Heart left ventricle (tissue), 16 donors: Measurements from ENCODE around the gene MYOF. TPM values are rescaled to one million over a fixed set of nuclear protein-coding genes. Genes with fewer than 3 reads are reported as not detected.
A peak's percentile ranks its signal among the peaks of the same experiment; 100 is the strongest.

Experiments
- ATAC-seq, 4 donors: fragments of 200-7000 bp; cut with Tn5 transposase; one replicate each; pipeline ENCODE4 v1.9.1; 2020 to 2022; ENCODE audit warnings: moderate library complexity in 4 of 4, mild to moderate bottlenecking in 3 of 4, moderate number of reproducible peaks in 1 of 4
- DNase-seq, 5 donors: peaks; one replicate each; pipeline ENCODE4 v3.0.0-alpha.2; 2020
- H3K27ac ChIP-seq, 12 donors: fragments of 200-600 bp; sonication (generic) in 4 of 12; one replicate each; pipeline versions ENCODE4 v1.5.0 to v1.8.0; 2016 to 2022; ENCODE audit warnings: mild to moderate bottlenecking in 2 of 12
- H3K27me3 ChIP-seq, 9 donors: fragments of 200-600 bp; sonication (generic) in 2 of 9; one replicate each; pipeline versions ENCODE4 v1.5.1 to v1.8.0; 2016 to 2022; ENCODE audit warnings: mild to moderate bottlenecking in 3 of 9
- H3K36me3 ChIP-seq, 9 donors: fragments of 200-600 bp; sonication (generic) in 2 of 9; one replicate each; pipeline versions ENCODE4 v1.5.0 to v1.8.0; 2018 to 2022; ENCODE audit warnings: mild to moderate bottlenecking in 2 of 9
- H3K4me1 ChIP-seq, 12 donors: fragments of 200-600 bp; sonication (generic) in 4 of 12; one replicate each; pipeline versions ENCODE4 v1.5.0 to v1.8.0; 2016 to 2022; ENCODE audit warnings: mild to moderate bottlenecking in 3 of 12
- H3K4me3 ChIP-seq, 12 donors: fragments of 200-600 bp; sonication (generic) in 4 of 12; one replicate each; pipeline versions ENCODE4 v1.5.0 to v1.8.0; 2017 to 2022; ENCODE audit warnings: mild to moderate bottlenecking in 9 of 12, moderate library complexity in 4 of 12
- H3K9me3 ChIP-seq, 12 donors: fragments of 200-600 bp; sonication (generic) in 4 of 12; one replicate each; pipeline versions ENCODE4 v1.5.0 to v1.8.0; 2016 to 2022; ENCODE audit warnings: mild to moderate bottlenecking in 1 of 12
- CTCF ChIP-seq, 12 donors: fragments of 200-600 bp; sonication (generic) in 4 of 12; IDR thresholded peaks; one replicate each; pipeline versions ENCODE4 v1.5.0 to v1.8.0; 2018 to 2022; ENCODE audit warnings: antibody characterized with exemption in 12 of 12, mild to moderate bottlenecking in 5 of 12
- POLR2A ChIP-seq, 2 donors: fragments of 450-650 bp; IDR thresholded peaks; one replicate each; pipeline ENCODE4 v1.6.1; 2017; ENCODE audit warnings: antibody characterized with exemption in 2 of 2, mild to moderate bottlenecking in 2 of 2, moderate library complexity in 2 of 2
- WGBS, 4 donors: extraction: QIAGEN DNeasy Blood & Tissue Kit in 2 of 4; methylation state at CpG; one replicate each; pipeline versions ENCODE4 v1.1.5 to v1.1.7; 2013 to 2018; 5-methylcytosine and 5-hydroxymethylcytosine counted together
- intact Hi-C, 10 donors: fragments of 100-400 bp; cut with DNase I; formaldehyde crosslinking; loops; one replicate each; pipeline versions ENCODE4 v1.11.1 to v1.14.2; 2022
- polyA plus RNA-seq, 2 donors: library from polyadenylated mRNA; stranded (reverse); fragments of 200-250 nt; gene quantifications; one replicate each; pipeline ENCODE4 v1.2.3, GENCODE V29; 2013
- total RNA-seq, 9 donors: library from RNA; depleted of rRNA in 2 of 9; stranded (reverse); fragments of >200 nt in 2 of 9; fragmentation: NEBNext Ultra II Directional in 3 of 9; extraction: Animal tissue kit (Norgen Biotek cat#: 25700) in 3 of 9; gene quantifications; one replicate each; pipeline versions ENCODE4 v1.1.0 to v1.2.4, GENCODE V29; 2016 to 2023
- donor health status: ischemic (EF 13 %, LVEDD 7.1; RV severe dilation, severe dysfunction).
- donor health status: healthy with polysubstance abuse.
- donor health status: DM: no; HTN: yes; CAD: no.
- donor health status: DM: no; HTN: no; CAD: no.
- donor health status: ischemic (EF 25% LVEDD 6.9; RV normal size, moderate dysfunction).
- donor health status: ischemic (EF 25% LVEDD 5.7; RV mildly dilated, moderate dysfunction).
- donor health status: healthy.
- donor health status: DM: yes; HTN: yes; CAD: no.
- donor health status: ischemic (EF 35%, LVEDD 5.7; RV mildly dilated, moderate dysfunction).
- donor health status: nonischemic (EF 11% LVEDD 7.7; RV severe dilation, severe dysfunction).
- donor health status: DM: yes; HTN: yes; CAD: no.
- donor health status: PGD.
- donor health status: ischemic (EF 29% LVEDD 5.4; RV normal size, mild dysfunction).
- donor health status: nonischemic (EF 23%, LVEDD 6.1; RV moderate dilation, normal function).

MYOF gene
- total and polyA plus RNA-seq, 11 donors = 13.2 to 64.5 (median 21.6) TPM

DNA sequence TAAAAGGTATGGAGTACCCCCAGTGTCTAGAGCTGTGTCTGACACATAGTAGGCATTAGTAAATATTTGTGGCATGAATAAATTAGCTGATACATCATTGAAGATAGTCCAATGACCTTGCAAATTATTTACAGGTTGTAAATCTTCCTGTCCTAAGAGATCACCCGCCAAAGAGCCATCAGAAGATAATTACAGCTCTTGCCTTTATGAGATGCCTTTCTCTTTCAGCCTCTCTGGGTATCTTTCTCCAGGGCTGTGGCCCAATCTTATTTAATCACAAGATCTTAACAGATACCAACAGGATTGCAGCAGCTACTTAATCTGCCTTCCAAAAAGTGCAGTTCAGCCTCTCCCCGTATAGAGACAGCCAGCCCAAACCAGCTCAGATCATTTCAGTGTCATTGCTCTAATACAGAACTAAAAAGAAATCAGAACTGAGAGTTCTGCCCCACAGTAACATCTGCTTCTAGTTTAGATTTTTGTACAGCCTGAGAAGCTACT lies 41.5 kb downstream of the MYOF start:
- Histone ChIP-seq H3K36me3 (peaks cover 0 to 14% (median 0%) of the 10 kb centered on the region in 9 donors), H3K4me1 (peaks cover 0 to 82% (median 53%) of the 10 kb centered on the region in 12 donors), H3K9me3 (no peaks in the 10 kb centered on the region), H3K27ac (peak overlapping the region in 10 of 12 donors; percentile 7 to 98 (median 22)), H3K27me3 (no peaks in the 10 kb centered on the region), H3K4me3 (no peak overlapping the region)
- DNase-seq (no peak), ATAC-seq (no peak)
- intact Hi-C loops = loop anchor here in 1 of 10 donors (5.0 kb wide), 1 partner anchor 42 kb away; the partner anchor contains the start of gene MYOF
- 73 to 90% (median 77%) methylated on average over 2 of the region's 2 CpGs for WGBS, 4 donors
- TF ChIP-seq POLR2A (IDR thresholded peaks at IDR 0.05) (no peak), CTCF (IDR thresholded peaks at IDR 0.05) (no peak)

DNA sequence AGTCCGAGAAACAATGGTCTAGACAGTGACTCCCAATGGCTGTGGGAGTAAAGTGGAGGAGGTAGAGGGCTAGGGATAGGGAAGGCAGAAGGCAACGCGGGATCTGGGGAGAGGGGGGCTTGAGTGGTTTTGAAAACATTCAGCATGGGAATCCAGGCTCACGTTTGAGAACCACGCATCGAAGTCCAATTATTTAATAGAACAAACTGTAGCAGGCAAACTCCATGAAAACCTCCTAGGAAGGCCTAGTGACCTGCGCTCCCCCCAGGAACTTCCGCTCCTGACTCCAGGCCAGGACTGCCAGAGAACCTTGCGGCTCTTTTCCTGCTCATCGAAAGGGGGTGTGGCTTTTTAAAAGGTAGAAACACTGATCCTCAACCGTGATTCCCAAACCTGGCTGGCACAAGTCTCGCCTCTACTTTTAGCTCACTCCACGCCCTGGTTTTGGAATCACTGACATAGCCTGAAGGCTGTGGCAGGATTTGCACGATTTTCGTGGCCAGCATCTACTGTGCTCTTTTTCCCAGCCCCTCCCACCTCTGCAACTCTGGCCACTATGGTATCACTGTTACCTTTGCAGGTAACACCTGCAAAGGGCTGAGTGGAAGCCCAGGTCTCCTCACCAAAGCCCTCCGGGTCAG lies 43.4 kb downstream of the MYOF start:
- 43 to 55% (median 49%) methylated on average over 16 of the region's 16 CpGs for WGBS, 4 donors
- no peak for ATAC-seq
- peaks cover 0 to 79% (median 51%) of the 10 kb centered on the region in 12 donors for H3K4me1 ChIP-seq

DNA sequence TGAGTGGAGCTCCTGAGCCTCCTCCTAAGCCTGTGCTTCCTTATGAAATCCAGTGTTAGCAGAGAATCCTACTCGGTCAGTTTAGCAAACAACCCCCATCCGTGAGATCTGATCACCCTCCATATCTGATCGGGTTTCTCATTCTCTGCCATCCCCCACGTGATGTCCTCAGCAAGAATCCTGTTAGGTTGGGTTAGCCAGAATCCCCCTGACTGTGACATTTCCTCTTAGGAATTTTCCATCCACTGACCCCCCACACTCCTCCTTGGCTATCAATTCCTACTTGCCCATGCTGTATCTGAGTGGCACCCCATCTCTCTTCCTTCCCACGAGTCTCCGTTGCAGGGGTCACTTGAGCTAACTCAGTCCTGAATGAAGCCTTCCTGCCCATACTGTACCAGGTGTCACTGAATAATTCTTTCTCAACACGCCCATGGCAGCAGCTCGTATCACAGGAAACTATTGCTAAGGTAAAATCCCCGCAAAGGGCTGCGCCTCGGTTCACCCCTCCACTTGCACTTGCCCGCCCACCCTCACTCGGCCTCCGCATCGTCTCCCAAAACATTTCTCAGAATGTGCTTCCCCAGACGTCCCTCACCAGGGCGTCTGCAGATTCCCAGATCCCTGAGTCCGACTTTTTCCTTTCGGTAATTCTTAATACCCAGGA lies 44.1 kb downstream of the MYOF start:
- no peaks in the 10 kb centered on the region for H3K27me3 ChIP-seq
- ATAC-seq = peak in 2 of 4 donors; percentile 10 to 12
- H3K36me3 ChIP-seq = no peaks in the 10 kb centered on the region
- TF ChIP-seq CTCF (IDR thresholded peaks at IDR 0.05) (no peak), POLR2A (IDR thresholded peaks at IDR 0.05) (no peak)
- H3K4me1 ChIP-seq = peaks cover 0 to 86% (median 51%) of the 10 kb centered on the region in 12 donors
- peak overlapping the region; percentile 82 to 99 (median 98) for H3K27ac ChIP-seq
- DNase-seq = no peak
- H3K4me3 ChIP-seq = peak overlapping the region in 6 of 12 donors; percentile 3 to 36 (median 33)
- 54 to 74% (median 69%) methylated on average over 19 of the region's 19 CpGs for WGBS, 4 donors
- intact Hi-C loops = loop anchor here in 5 of 10 donors (5.0 kb wide), 2 partner anchors 44 to 46 kb away; partner anchors contain the start of gene MYOF (in 5 of the 5)
- H3K9me3 ChIP-seq = no peaks in the 10 kb centered on the region

More for the DNA sequence above, 43.4 kb downstream of the MYOF start:
- H3K27me3 ChIP-seq = no peaks in the 10 kb centered on the region
- H3K9me3 ChIP-seq = no peaks in the 10 kb centered on the region
- H3K27ac ChIP-seq = peak overlapping the region; percentile 82 to 99 (median 98)
- H3K4me3 ChIP-seq = no peak overlapping the region
- H3K36me3 ChIP-seq = peaks cover 0 to 4% (median 0%) of the 10 kb centered on the region in 9 donors
- no peak for TF ChIP-seq CTCF (IDR thresholded peaks at IDR 0.05)
- TF ChIP-seq POLR2A (IDR thresholded peaks at IDR 0.05) = no peak
- intact Hi-C loops = loop anchor here in 5 of 10 donors (5.0 kb wide), 2 partner anchors 44 to 46 kb away; partner anchors contain the start of gene MYOF (in 5 of the 5)
- DNase-seq = no peak
